ENCODE results near the gene BMX. TPM values are rescaled to one million over a fixed set of nuclear protein-coding genes. Genes with fewer than 3 reads are reported as not detected.

Gene BMX
- total and polyA plus RNA-seq, 9 of the 15 experiments (the other 6 are each of a cell fraction or from before 2014, with no cell fraction given) = 0.45 to 4.2 (median 1.8) TPM

- TF ChIP-seq TCF15 (CRISPR knock-in tag; IDR thresholded peaks at IDR 0.05) (no peak), TBP (optimal IDR thresholded peaks at IDR 0.05; ENCODE audit: low read depth, low read length) (peak; percentile 24), ZBED1 (IDR thresholded peaks at IDR 0.05) (no peak), ZNF134 (CRISPR knock-in tag; conservative IDR thresholded peaks at IDR 0.05) (no peak), ZNF408 (CRISPR knock-in tag; IDR thresholded peaks at IDR 0.05; ENCODE audit: low read depth) (no peak), SOX6 (IDR thresholded peaks at IDR 0.05) (no peak), RUNX1 (IDR thresholded peaks at IDR 0.05; ENCODE audit: low read depth) (no peak), ZNF24 (IDR thresholded peaks at IDR 0.05) (0 out of 2 replicates have a peak, but pooled peaks have one; percentile 44), ZNF347 (CRISPR knock-in tag; IDR thresholded peaks at IDR 0.05; ENCODE audit: low read depth) (no peak), GABPB2 (CRISPR knock-in tag; conservative IDR thresholded peaks at IDR 0.05) (no peak), MEF2D (tag; conservative IDR thresholded peaks at IDR 0.05; ENCODE audit: low read depth) (no peak), ATF2 (CRISPR knock-in tag; IDR thresholded peaks at IDR 0.05) (no peak), EP400 (IDR thresholded peaks at IDR 0.05) (peak; percentile 69), KDM1A (IDR thresholded peaks at IDR 0.05) (peak in 1 of 2 experiments; percentile 51; a peak in 1 of 4 replicates), NR1H2 (CRISPR knock-in tag; IDR thresholded peaks at IDR 0.05) (no peak), PKNOX1 (IDR thresholded peaks at IDR 0.05) (peak; percentile 92), KDM5B (IDR thresholded peaks at IDR 0.05; ENCODE audit: insufficient replicate concordance, low read depth, low read length) (peak; percentile 10), ZNF3 (CRISPR knock-in tag; IDR thresholded peaks at IDR 0.05) (no peak), MAX (CRISPR knock-in tag; IDR thresholded peaks at IDR 0.05) (peak; percentile 71), NFRKB (IDR thresholded peaks at IDR 0.05; ENCODE audit: low read depth) (peak; percentile 13; the same call in 1 of the 2 replicates), HNRNPLL (IDR thresholded peaks at IDR 0.05; ENCODE audit: low read depth, low read length, poor library complexity, severe bottlenecking) (no peak), RBFOX2 (IDR thresholded peaks at IDR 0.05; ENCODE audit: low read depth, low read length) (peak; percentile 84), NR3C1 (CRISPR knock-in tag; IDR thresholded peaks at IDR 0.05) (no peak)
- TF ChIP-seq, protein P1, sequence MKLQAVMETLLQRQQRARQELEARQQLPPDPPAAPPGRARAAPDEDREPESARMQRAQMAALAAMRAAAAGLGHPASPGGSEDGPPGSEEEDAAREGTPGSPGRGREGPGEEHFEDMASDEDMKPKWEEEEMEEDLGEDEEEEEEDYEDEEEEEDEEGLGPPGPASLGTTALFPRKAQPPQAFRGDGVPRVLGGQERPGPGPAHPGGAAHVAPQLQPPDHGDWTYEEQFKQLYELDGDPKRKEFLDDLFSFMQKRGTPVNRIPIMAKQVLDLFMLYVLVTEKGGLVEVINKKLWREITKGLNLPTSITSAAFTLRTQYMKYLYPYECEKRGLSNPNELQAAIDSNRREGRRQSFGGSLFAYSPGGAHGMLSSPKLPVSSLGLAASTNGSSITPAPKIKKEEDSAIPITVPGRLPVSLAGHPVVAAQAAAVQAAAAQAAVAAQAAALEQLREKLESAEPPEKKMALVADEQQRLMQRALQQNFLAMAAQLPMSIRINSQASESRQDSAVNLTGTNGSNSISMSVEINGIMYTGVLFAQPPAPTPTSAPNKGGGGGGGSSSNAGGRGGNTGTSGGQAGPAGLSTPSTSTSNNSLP (IDR thresholded peaks at IDR 0.05; ENCODE audit: borderline replicate concordance, low read depth, low read length) = no peak
Measured at GRCh38 chrX:15493118-15493962, 7.3 kb upstream of the BMX start, which contains the start of gene PIR (continued).
